IPS-NIHi7 (cell line): ENCODE results near the gene STMN3.
"Not testable (repeated sequence)": the region's sequence is repeated elsewhere in the genome, so short reads cannot be mapped to it uniquely, and the experiment has no call there.

Experiments used
- DNase-seq: peaks from one replicate; pipeline ENCODE4 v3.0.0; 2012; ENCODE audit warnings: mixed read lengths; ENCODE audit errors: extremely low spot score

STMN3 gene

GRCh38 chr20:63639093-63639975 is 13.9 kb downstream of the STMN3 start:
- no peak for DNase-seq

GRCh38 chr20:63636752-63637628 is 16.2 kb downstream of the STMN3 start:
- DNase-seq = no peak

DNA sequence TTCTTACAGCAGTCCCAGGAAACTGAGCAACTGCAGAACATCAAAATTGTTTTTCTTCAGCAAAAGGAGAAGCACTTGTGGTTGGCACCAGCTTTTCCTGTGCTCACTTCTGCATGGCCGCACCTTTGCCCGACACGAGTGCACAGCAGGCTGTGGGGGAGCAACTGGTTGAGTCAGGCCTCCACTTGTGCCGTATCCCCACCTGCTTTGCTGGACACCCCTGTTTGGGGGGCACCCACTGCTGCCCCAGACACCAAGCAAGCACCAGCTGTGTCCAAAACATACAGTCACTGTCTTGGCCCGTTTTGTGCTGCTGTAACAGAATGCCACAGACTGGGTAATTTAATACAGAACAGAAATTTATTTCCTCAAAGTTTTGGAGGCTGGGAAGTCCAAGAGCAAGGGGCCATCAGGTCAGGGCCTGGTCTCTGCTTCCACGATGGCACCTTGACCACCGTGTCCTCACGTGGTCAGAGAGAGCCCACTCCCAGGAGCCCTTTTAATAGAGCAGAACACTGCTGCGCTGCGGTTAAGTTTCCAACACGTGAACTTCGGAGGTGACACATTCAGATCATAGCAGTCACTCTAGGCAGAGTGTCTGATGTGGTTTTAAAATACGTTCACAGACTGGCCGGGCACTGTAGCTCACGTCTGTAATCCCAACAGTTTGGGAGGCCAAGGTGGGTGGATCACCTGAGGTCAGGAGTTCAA is 17.6 kb downstream of the STMN3 start:
- DNase-seq = no peak

GRCh38 chr20:63633732-63634131 is 19.5 kb downstream of the STMN3 start:
- no peak for DNase-seq

DNA sequence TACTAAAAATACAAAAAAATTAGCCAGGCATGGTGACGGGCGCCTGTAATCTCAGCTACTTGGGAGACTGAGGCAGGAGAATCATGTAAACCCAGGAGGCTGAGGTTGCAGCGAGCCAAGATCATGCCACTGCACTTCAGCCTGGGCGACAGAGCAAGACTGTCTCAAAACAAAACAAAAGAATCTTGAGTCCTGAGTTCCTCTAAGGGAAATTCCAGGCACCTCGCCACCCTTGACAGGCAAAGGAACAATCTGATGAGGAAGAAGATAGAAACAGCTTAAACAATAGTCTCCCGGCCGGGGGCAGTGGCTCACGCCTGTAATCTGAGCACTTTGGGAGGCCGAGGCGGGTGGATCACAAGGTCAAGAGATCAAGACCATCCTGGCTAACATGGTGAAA is 21.8 kb downstream of the STMN3 start:
- DNase-seq = peak; percentile 1

DNA sequence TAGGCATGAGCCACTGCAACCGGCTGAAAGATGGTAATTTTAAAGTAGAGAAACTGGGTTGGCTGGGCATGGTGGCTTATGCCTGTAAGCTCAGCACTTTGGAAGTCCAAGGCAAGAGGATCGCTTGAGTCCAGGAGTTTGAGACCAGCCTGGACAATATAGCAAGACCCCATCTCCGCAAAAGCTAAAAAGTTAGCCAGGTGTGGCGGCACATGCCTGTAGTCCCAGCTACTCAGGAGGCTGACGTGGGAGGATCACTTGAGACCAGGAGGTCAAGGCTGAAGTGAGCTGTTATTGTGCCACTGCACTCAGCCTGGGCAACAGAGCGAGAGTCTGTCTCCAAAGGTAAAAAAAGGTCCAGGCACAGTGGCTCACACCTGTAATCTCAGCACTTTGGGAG is 22.3 kb downstream of the STMN3 start:
- DNase-seq = not testable (repeated sequence)

- DNase-seq = no peak
Measured at GRCh38 chr20:63628246-63628975, 24.8 kb downstream of the STMN3 start.

- no peak for DNase-seq
Measured at GRCh38 chr20:63627751-63628245, 25.4 kb downstream of the STMN3 start.

DNA sequence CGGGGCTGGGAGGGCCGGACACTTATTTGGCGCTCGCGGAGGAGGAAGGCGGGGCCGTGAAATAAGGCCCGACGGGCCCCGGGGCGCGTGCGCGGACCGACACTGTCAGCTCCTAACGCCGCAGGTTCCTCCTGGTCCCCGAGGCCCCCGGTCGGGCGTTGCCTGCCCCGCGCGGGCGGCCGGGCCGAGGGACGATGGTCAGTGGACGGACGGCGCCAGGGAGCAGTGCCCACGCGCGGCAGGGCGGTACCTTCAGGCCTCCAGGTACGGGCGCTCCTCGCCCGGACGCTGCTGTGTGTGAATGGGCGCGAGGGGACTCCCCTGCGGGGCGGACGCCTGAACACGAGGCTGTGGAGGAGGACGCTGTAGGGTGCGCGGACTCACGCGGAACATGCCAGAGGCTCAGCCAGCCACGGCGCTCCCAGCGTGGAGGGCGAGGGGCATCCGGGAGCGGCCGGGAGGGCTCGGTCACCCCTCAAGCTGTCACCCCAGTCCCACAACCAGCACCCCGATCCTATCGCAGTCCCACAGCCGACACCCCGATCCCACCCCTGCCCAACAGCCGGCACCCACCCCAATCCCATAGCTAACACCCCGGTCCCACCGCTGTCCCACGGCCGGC is 26.0 kb downstream of the STMN3 start:
- peak; percentile 97 for DNase-seq

- peak; percentile 83 for DNase-seq
Measured at GRCh38 chr20:63626424-63627128, 26.6 kb downstream of the STMN3 start, which contains the start of gene GMEB2. TSS of gene GMEB2 (minus strand) at chr20:63627101. CDS start at chr20:63619397, 7,704 bp downstream.

DNA sequence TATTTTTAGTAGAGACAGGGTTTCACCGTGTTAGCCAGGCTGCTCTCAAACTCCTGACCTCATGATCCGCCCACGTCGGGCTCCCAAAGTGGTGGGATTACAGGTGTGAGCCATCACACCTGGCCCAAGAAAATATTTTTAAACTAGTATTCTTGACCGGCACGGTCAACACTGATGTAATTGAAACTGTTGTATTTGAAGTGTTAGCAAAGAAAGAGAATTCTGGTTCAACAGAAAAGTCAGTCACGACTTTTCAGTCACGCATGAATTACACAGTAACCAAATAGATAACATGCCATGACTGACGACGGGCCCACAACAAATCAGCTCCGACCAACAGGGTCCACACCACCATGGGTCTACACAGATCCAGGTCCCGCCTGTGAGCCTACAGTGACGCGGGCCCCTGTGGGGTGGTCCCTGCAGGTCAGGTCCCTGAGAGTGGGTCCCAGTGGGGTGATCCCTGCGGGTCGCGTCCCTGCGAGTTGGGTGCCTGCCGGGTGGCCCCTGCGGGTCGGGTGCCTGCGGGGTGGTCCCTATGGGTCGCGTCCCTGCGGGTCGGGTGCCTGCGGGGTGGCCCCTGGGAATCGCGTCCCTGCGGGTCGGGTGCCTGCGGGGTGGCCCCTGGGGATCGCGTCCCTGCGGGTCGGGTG is 27.3 kb downstream of the STMN3 start:
- no peak for DNase-seq

GRCh38 chr20:63624486-63624885 is 28.7 kb downstream of the STMN3 start:
- DNase-seq = no peak

DNA sequence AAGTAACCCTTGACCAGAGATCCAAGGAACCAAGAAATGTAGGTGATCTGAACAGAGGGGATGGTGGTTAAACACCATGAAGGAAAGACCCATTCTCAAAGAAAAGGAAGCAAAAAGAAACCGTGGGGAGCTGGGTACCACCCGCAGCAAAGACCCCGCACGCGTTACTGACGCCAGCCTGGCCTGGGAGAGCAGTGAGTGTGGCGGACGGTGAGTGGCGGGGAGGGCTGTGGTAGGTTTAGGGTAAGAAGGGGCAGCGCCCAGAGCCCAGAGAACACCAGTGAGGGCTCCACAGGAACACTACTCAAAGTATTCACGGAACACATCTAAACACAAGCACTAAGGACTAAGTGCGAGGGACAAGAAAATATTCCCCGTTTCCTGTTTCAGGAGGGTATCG is 30.5 kb downstream of the STMN3 start:
- no peak for DNase-seq

DNA sequence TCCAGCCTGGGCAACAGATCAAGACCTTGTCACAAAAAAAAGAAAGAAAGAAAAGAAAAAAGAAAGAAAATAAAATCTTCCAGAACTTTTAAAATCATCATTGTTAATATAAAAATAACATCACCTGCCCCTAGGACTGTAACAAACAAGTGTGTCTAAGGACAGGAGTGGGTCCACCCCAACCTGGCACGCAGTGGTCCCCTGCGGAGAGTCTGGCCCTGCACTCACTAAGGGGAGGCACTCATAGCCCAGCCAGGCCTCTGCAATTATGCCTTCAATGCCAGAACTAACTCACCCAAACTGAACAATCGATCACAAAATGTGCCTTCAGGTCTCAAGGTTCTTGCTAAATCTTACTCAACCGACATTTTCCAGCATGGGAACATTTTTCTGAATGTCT is 31.1 kb downstream of the STMN3 start:
- DNase-seq = no peak

DNA sequence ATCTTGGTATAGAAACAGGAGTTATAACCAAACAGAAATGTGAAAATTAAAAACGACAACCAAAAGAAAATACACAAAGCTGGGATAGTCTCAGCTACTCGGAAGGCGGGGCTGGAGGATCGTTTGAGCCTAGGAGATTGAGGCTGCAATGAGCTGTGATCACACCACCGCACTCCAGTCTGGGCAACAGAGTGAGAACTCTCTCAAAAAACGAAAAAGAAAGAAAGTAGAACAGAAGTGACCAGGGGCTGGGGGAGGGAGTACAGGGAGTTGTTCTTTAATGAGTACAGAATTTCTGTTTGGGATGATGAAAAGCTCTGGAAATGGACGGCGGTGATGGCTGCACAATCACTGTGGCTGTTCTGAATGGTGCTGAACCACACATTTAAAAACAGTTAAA is 32.2 kb downstream of the STMN3 start:
- DNase-seq = no peak

GRCh38 chr20:63619505-63619904 is 33.7 kb downstream of the STMN3 start:
- DNase-seq = no peak

GRCh38 chr20:63619086-63619485 is 34.1 kb downstream of the STMN3 start:
- DNase-seq = no peak

DNA sequence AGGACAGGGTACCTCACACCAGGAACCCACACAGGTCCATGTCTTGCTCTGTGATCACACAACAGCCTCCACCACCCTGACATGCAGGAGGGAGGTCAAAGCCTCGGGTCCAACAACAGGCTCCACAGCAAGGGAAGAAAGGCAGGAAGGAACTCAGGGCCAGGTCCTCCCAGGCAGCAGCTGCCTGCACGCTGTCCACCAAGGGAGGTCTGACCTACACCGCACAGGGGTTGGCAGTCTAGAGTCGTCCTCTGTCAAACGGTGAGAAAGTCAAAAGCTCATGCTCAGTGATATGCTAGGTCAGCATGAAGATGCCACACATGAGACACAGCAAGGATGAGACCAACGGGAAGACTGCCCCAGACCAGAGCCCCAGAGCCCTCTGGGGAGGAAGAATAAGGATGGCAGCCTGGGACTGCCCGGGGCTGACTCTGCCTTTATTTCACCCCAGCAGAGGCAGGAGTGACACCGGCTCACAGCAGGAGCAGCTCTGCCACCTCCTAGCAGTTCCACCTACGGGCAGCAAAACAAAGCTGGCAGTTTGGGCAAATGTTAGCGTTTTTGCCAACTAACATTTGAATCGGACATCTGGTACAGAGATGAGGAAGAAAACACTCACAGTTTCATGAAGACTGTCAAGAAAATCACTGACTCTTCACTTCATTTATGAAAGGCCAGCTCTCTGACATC is 34.8 kb downstream of the STMN3 start:
- DNase-seq = peak; percentile 1

DNA sequence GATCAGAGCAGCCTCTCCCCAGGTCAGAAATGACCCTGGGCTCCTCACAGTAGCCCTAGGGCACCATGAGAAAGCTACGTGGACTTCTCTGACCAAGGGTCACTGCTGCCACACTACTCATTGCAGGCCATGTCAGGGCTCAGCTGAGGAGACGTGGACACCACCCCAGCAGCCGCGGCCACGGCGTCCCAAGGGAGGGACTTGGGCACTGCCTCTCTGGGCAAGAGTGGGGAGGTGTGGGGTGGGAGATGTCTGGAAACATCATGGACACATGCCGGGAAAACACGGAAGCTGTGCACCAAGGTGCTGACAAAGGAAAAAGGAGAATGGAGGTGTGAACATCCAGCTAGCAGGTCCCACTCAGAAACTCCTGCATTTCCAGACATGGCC is 35.4 kb downstream of the STMN3 start:
- DNase-seq = no peak
